HepG2 (cell line): ENCODE results near the gene ANO10. TPM values are rescaled to one million over a fixed set of nuclear protein-coding genes. Genes with fewer than 3 reads are reported as not detected.
A peak's percentile ranks its signal among the peaks of the same experiment; 100 is the strongest.

Source experiments
- ATAC-seq: fragments of 200-7000 bp; cut with Tn5 transposase; 3 replicates; pipeline ENCODE4 v1.9.1; 2020; ENCODE audit warnings: mild to moderate bottlenecking, moderate library complexity
- BruUV-seq: library from RNA; stranded (reverse); fragments of 400-500 nt; replicated peaks from 2 replicates; lab custom pipeline; 2021; lab: Mats Ljungman, UMichigan
- CTCF ChIA-PET: fragments of 300-600 bp; formaldehyde crosslinking; extraction: SDS; loops from one replicate; lab custom pipeline; 2021; ENCODE audit warnings: low total read pairs, inconsistent platforms, low intra/inter-chr PET ratio; lab: Yijun Ruan, JAX
- POLR2A ChIA-PET: fragments of 350-600 bp; sonication (Branson Sonifier 250); formaldehyde crosslinking; loops from one replicate; lab custom pipeline; 2020; ENCODE audit warnings: antibody characterized with exemption, inconsistent platforms; lab: Yijun Ruan, JAX
- DNase-seq: peaks from one replicate; pipeline ENCODE4 v3.0.0-alpha.2; 2015; ENCODE audit warnings: low spot score
- FAIRE-seq: peaks from 3 replicates; lab custom pipeline; 2011; peaks lifted over from hg19 to GRCh38; lab: Jason Lieb, UNC
- H2AFZ ChIP-seq: one replicate; pipeline ENCODE4 v1.6.1; 2011; ENCODE audit warnings: low read length, inconsistent platforms
- H3K27ac ChIP-seq: fragments of 300-600 bp; 3 replicates; pipeline ENCODE4 v1.8.0; 2011; ENCODE audit warnings: mixed run types, mild to moderate bottlenecking, mixed read lengths, low read length, inconsistent platforms; ENCODE audit not compliant: insufficient read depth; ENCODE audit errors: extremely low read length
- H3K27me3 ChIP-seq, 2 experiments: fragments of 200-600 bp in 1 of 2; 2 replicates in 1 of 2; 3 replicates in 1 of 2; pipeline versions ENCODE4 v1.6.0 to v1.8.0; 2011; ENCODE audit warnings: low read length in 2 of 2, mild to moderate bottlenecking in 2 of 2, moderate library complexity in 2 of 2, inconsistent platforms in 1 of 2; ENCODE audit not compliant: insufficient read depth in 2 of 2, control insufficient read depth in 1 of 2
- H3K36me3 ChIP-seq, 2 experiments: fragments of 200-600 bp in 1 of 2; replicated peaks in 1 of 2; 2 replicates in 1 of 2; 3 replicates in 1 of 2; pipeline versions ENCODE4 v1.5.1 to v1.8.0; 2011; ENCODE audit warnings: low read length in 2 of 2, inconsistent platforms in 1 of 2; ENCODE audit not compliant: insufficient read depth in 2 of 2, control insufficient read depth in 1 of 2
- H3K4me1 ChIP-seq: 2 replicates; pipeline ENCODE4 v1.5.1; 2012; ENCODE audit warnings: low read length, inconsistent platforms; ENCODE audit not compliant: insufficient read depth
- H3K4me2 ChIP-seq: 2 replicates; pipeline ENCODE4 v1.6.0; 2011; ENCODE audit warnings: low read depth, low read length, inconsistent platforms
- H3K4me3 ChIP-seq, 3 experiments: fragments of 200-600 bp in 1 of 3; sonication (generic), shearing (Covaris generic) in 1 of 3; replicated peaks in 1 of 3; 2 replicates each; pipeline ENCODE4 v1.5.1; 2011 to 2016; ENCODE audit warnings: low read length in 3 of 3, inconsistent platforms in 2 of 3, low read depth in 2 of 3, mild to moderate bottlenecking in 2 of 3, control low read depth in 1 of 3, mixed read lengths in 1 of 3; ENCODE audit not compliant: insufficient read depth in 1 of 3
- H3K79me2 ChIP-seq: one replicate; pipeline ENCODE4 v1.6.1; 2011; ENCODE audit warnings: low read length, inconsistent platforms; ENCODE audit not compliant: insufficient read depth
- H3K9ac ChIP-seq: 2 replicates; pipeline ENCODE4 v1.6.0; 2011; ENCODE audit warnings: mild to moderate bottlenecking, low read depth, low read length, inconsistent platforms; ENCODE audit not compliant: insufficient read depth
- H3K9me3 ChIP-seq: 2 replicates; pipeline ENCODE4 v1.5.1; 2012; ENCODE audit warnings: mild to moderate bottlenecking, low read length
- H4K20me1 ChIP-seq: 2 replicates; pipeline ENCODE4 v1.6.0; 2011; ENCODE audit warnings: inconsistent platforms, mild to moderate bottlenecking, low read length, moderate library complexity; ENCODE audit not compliant: insufficient read depth
- GFI1 ChIP-seq: sonication (generic); formaldehyde crosslinking; IDR thresholded peaks from 2 replicates; pipeline ENCODE4 v1.5.0; 2020; ENCODE audit warnings: missing genetic modification reagents, mild to moderate bottlenecking, borderline replicate concordance
- MEIS1 ChIP-seq: sonication (generic); formaldehyde crosslinking; IDR thresholded peaks from 2 replicates; pipeline ENCODE4 v1.9.0; 2021; ENCODE audit warnings: mild to moderate bottlenecking, missing genetic modification reagents, moderate library complexity, borderline replicate concordance
- SMC3 ChIP-seq: IDR thresholded peaks from 2 replicates; pipeline ENCODE4 v1.6.1; 2011; ENCODE audit warnings: low read length, improper control_type of control experiment
- STAG1 ChIP-seq: sonication (generic); formaldehyde crosslinking; IDR thresholded peaks from 2 replicates; pipeline ENCODE4 v1.4.0; 2020; ENCODE audit warnings: missing genetic modification reagents
- ZNF33B ChIP-seq: sonication (generic); formaldehyde crosslinking; IDR thresholded peaks from 2 replicates; pipeline ENCODE4 v1.5.1; 2020; ENCODE audit warnings: mild to moderate bottlenecking, missing genetic modification reagents
- WGBS: methylation state at CpG from one replicate; pipeline ENCODE4 v1.1.6; 2017; ENCODE audit warnings: low lambda C conversion rate; 5-methylcytosine and 5-hydroxymethylcytosine counted together
- in situ Hi-C: cut with HindIII; loops from 2 replicates; pipeline ENCODE4 v1.10.0; 2017; ENCODE audit warnings: low pct_unique_long_range_greater_than_20kb; ENCODE audit not compliant: extremely low pct_ligation_motif_present
- intact Hi-C: fragments of 100-400 bp; cut with micrococcal nuclease; formaldehyde crosslinking; loops from one replicate; pipeline ENCODE4 v1.10.0; 2022; ENCODE audit not compliant: unreplicated experiment
- polyA plus RNA-seq, 8 experiments: library from polyadenylated mRNA; depleted of rRNA in 3 of 8; stranded (reverse) in 7 of 8; unstranded in 1 of 8; fragments of >200 nt; fragmentation: Illumina TruSeq in 4 of 8; extraction: Trizol in 4 of 8; gene quantifications; 2 replicates each; pipeline versions ENCODE4 v1.2.1 to v1.2.3, GENCODE V29; 2011 to 2016; ENCODE audit warnings: low read depth in 4 of 8, missing spikeins in 1 of 8, mixed read lengths in 1 of 8; ENCODE audit not compliant: insufficient read depth in 1 of 8
- total RNA-seq, 5 experiments: library from RNA; depleted of rRNA; stranded (reverse); fragments of >200 nt; fragmentation: Illumina TruSeq; extraction: Trizol; gene quantifications; 2 replicates each; pipeline ENCODE4 v1.2.3, GENCODE V29; 2016; ENCODE audit warnings: low read depth in 1 of 5
- TF ChIP-seq, protein P1 (sequence below): IDR thresholded peaks from 2 replicates; pipeline ENCODE4 v1.6.1; 2012; ENCODE audit warnings: low read depth, low read length, improper control_type of control experiment
- TF ChIP-seq, protein P2 (sequence below): sonication (generic); formaldehyde crosslinking; IDR thresholded peaks from 2 replicates; pipeline ENCODE4 v1.4.0; 2020; ENCODE audit warnings: missing genetic modification reagents, low read depth, mild to moderate bottlenecking, borderline replicate concordance
- TF ChIP-seq, protein P3 (sequence below): sonication (generic); formaldehyde crosslinking; IDR thresholded peaks from 2 replicates; pipeline ENCODE4 v1.5.0; 2020; ENCODE audit warnings: mild to moderate bottlenecking, missing genetic modification reagents, moderate library complexity

ANO10 gene
- total and polyA plus RNA-seq, 2 of the 13 experiments (the other 11 are each of a cell fraction or from before 2014, with no cell fraction given): 10.4 to 13.1 TPM

DNA sequence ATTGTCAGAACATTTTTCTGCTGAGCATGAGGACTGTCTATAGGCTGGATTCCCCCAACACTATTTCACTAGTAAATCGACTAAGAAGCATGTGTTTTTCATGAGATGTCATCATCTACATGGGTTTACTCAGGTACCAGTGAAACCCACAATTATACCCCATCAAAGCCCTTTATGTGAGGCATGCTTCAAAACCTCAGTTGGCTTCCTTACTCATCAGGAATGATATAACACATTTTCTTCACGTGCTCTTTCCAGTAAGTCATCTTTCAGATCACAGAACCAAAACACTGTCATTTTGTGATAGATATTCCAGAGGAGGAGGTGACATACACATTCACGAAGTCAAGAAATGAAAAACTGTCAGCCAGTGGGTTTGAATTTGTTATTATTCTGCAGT is 116.5 kb downstream of the ANO10 start (continued):
- TF ChIP-seq MEIS1 (CRISPR knock-in tag) (no peak), GFI1 (CRISPR knock-in tag) (no peak), ZNF33B (CRISPR knock-in tag) (no peak)
- TF ChIP-seq, protein P1, sequence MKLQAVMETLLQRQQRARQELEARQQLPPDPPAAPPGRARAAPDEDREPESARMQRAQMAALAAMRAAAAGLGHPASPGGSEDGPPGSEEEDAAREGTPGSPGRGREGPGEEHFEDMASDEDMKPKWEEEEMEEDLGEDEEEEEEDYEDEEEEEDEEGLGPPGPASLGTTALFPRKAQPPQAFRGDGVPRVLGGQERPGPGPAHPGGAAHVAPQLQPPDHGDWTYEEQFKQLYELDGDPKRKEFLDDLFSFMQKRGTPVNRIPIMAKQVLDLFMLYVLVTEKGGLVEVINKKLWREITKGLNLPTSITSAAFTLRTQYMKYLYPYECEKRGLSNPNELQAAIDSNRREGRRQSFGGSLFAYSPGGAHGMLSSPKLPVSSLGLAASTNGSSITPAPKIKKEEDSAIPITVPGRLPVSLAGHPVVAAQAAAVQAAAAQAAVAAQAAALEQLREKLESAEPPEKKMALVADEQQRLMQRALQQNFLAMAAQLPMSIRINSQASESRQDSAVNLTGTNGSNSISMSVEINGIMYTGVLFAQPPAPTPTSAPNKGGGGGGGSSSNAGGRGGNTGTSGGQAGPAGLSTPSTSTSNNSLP: no peak

DNA sequence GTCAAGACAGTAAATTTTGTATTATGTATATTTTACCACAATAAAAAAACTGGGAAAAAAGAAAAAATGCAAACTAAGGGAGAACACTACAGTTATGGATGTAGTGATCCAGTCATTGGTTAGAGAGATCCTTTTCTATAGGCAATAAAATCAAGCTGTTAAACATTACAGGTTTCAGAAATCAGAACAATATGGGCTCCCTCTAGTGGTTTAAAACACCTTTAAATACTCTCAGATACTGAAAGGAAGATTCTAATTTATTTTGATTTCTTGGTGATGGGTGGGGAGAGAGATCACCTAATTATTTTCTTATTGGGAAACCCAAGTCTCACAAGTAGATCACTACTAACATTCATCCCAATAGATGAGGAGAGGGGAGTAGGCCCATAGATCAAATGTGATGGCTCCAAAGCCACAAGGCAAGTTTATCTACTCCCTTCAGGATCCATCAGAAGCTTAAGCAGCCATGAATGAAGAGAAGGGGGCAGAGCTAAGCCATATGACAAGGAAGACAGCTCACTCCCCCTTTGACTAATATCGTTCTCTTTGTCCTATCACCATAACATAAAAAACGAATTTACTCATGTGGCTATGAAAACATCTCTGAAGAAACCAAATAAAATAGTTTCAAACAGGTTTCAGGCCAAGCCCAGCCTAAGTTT is 118.6 kb downstream of the ANO10 start:
- ATAC-seq (no peak; the same call in 2 of the 3 replicates), DNase-seq (peak; percentile 15), FAIRE-seq (peak; percentile 37)
- intact Hi-C loops: loop anchor here (10.0 kb wide), 1 partner anchor 278 kb away; no protein-coding TSS in a partner anchor
- BruUV-seq: no TSS peak
- Histone ChIP-seq H3K9ac (no peak overlapping the region), H3K4me1 (no peaks in the 10 kb centered on the region), H3K9me3 (no peaks in the 10 kb centered on the region), H3K27ac (no peak overlapping the region), H3K27me3 (no peaks in the 10 kb centered on the region; a peak in 1 of 5 replicates), H2AFZ (no peak overlapping the region), H3K4me2 (no peak overlapping the region), H4K20me1 (no peaks in the 10 kb centered on the region), H3K36me3 (no peaks in the 10 kb centered on the region), H3K4me3 (no peak overlapping the region), H3K79me2 (no peaks in the 10 kb centered on the region)
- WGBS: 31% methylated on average over 2 of the region's 2 CpGs
- TF ChIP-seq, protein P2, sequence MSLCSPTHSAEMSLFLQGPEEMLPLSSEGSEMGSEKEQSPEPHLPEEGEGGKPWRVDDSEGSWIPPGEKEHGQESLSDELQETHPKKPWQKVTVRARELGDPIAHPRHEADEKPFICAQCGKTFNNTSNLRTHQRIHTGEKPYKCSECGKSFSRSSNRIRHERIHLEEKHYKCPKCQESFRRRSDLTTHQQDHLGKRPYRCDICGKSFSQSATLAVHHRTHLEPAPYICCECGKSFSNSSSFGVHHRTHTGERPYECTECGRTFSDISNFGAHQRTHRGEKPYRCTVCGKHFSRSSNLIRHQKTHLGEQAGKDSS (CRISPR knock-in tag): no peak
- TF ChIP-seq, protein P3, sequence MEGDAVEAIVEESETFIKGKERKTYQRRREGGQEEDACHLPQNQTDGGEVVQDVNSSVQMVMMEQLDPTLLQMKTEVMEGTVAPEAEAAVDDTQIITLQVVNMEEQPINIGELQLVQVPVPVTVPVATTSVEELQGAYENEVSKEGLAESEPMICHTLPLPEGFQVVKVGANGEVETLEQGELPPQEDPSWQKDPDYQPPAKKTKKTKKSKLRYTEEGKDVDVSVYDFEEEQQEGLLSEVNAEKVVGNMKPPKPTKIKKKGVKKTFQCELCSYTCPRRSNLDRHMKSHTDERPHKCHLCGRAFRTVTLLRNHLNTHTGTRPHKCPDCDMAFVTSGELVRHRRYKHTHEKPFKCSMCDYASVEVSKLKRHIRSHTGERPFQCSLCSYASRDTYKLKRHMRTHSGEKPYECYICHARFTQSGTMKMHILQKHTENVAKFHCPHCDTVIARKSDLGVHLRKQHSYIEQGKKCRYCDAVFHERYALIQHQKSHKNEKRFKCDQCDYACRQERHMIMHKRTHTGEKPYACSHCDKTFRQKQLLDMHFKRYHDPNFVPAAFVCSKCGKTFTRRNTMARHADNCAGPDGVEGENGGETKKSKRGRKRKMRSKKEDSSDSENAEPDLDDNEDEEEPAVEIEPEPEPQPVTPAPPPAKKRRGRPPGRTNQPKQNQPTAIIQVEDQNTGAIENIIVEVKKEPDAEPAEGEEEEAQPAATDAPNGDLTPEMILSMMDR: peak; percentile 43
- TF ChIP-seq STAG1 (CRISPR knock-in tag): peak; percentile 54
- peak; percentile 42; the same call in 1 of the 2 replicates for TF ChIP-seq SMC3
- in situ Hi-C loops: loop anchor here (10.0 to 25.0 kb wide), 2 partner anchors 278 to 541 kb away; no protein-coding TSS in a partner anchor
- CTCF ChIA-PET: interaction anchor here (1.5 kb wide), 1 partner anchor 542 kb away, joined by 6 read pairs; no protein-coding TSS in a partner anchor
- POLR2A ChIA-PET: no interaction called here
